ENCODE data around the gene PEG3. TPM values are rescaled to one million over a fixed set of nuclear protein-coding genes. Genes with fewer than 3 reads are reported as not detected.

The PEG3 gene
- total and polyA plus RNA-seq, 9 of the 15 experiments (the other 6 are each of a cell fraction or from before 2014, with no cell fraction given) = 0.04 to 0.40 TPM; not detected in 7

GRCh38 chr19:56832352-56832928, 8.1 kb downstream of the PEG3 start (continued):
- no peak for TF ChIP-seq DACH1 (IDR thresholded peaks at IDR 0.05; ENCODE audit: partially characterized antibody)

GRCh38 chr19:56831255-56831654, 9.3 kb downstream of the PEG3 start:
- H3K9me1 ChIP-seq (ENCODE audit: control insufficient read depth, insufficient read depth, low read length) = no peaks in the 10 kb centered on the region
- no peaks in the 10 kb centered on the region for H3K79me2 ChIP-seq (ENCODE audit: control insufficient read depth, insufficient read depth, low read length)
- H2AFZ ChIP-seq (ENCODE audit: low read depth, low read length) = no peak overlapping the region
- in situ Hi-C loops (cut with MboI) (no loop called here), intact Hi-C loops (cut with micrococcal nuclease) (no loop called here)
- WGBS (ENCODE audit: insufficient coverage, low coverage, missing lambda C conversion rate) = 5% methylated on average over 2 of the region's 2 CpGs
- no peak overlapping the region for H3K27ac ChIP-seq (ENCODE audit: extremely low read depth, low read depth, low read length)
- no peaks in the 10 kb centered on the region for H3K9me3 ChIP-seq (replicated peaks; ENCODE audit: control insufficient read depth, insufficient read depth, low read depth, low read length)
- H3K4me2 ChIP-seq (ENCODE audit: insufficient read depth, low read length) = no peak overlapping the region
- CTCF ChIA-PET (ENCODE audit: low intra/inter-chr PET ratio) = no interaction called here
- POLR2A ChIA-PET = interaction anchor here (1.2 kb wide), 1 partner anchor 26 kb away, joined by 3 read pairs; no protein-coding TSS in a partner anchor
- ATAC-seq (no peak), DNase-seq (ENCODE audit: extremely low read depth in 1 of 4, low spot score in 3 of 4) (no peak), FAIRE-seq (no peak)
- H3K36me3 ChIP-seq (ENCODE audit: control insufficient read depth, insufficient read depth, low read length) = no peaks in the 10 kb centered on the region
- no peaks in the 10 kb centered on the region for H3K4me1 ChIP-seq (replicated peaks in 1 of 2; ENCODE audit: control insufficient read depth in 2 of 2, insufficient read depth in 2 of 2, low read length in 2 of 2)
- H3K9ac ChIP-seq (ENCODE audit: insufficient read depth in 1 of 2, low read depth in 2 of 2, low read length in 2 of 2) = no peak overlapping the region
- BruUV-seq (replicated peaks) = no TSS peak
- H3K4me3 ChIP-seq = no peak overlapping the region
- TF ChIP-seq RERE (CRISPR knock-in tag; IDR thresholded peaks at IDR 0.05; ENCODE audit: borderline replicate concordance) (no peak), POU5F1 (IDR thresholded peaks at IDR 0.05; ENCODE audit: borderline replicate concordance, low read depth, low read length, partially characterized antibody) (no peak), POLR2H (tag; IDR thresholded peaks at IDR 0.05; ENCODE audit: low read depth) (no peak)
- H3K27me3 ChIP-seq (ENCODE audit: control insufficient read depth in 2 of 2, insufficient read depth in 2 of 2, low read length in 2 of 2) = no peaks in the 10 kb centered on the region
- no peaks in the 10 kb centered on the region for H4K20me1 ChIP-seq (replicated peaks; ENCODE audit: control insufficient read depth, insufficient read depth, low read length)
